ENCODE data around the gene WIPF3.
A peak's percentile ranks its signal among the peaks of the same experiment; 100 is the strongest.

Gene WIPF3

DNA sequence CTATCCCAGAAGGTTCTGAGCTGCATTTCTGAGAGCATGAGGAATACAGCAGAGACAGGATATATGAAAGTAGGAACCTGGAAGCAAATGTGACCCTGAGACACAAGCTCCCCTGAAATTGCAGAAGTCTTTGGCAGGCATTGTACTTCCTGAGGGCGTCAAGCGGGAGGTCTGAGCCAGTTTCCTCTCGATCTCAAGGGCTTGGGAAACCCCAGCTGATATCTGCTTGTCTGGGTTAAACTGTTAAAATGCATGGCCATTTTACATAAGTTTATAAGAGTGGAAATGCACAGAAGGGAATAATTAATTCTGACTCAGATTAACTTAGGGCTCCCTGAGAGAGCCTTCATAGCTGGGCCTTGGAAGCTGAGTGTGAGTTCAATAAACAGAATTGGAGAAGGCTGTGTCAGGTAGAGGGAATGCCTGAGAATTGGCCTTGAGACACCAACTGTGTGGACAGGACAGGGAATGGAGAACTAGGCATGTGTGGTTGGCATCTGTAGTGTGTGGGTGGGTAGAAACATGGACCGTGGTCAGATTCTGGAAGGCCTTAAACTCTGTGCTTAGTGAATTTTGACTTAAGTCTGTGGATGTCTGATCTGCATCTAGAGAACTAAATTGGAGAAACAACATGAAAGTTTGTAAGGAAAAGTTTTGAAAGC, 53.3 kb downstream of the WIPF3 start:
- H3K4me3 ChIP-seq (ENCODE audit: low read length): no peak overlapping the region
- no peak for DNase-seq (ENCODE audit: low read depth)
- TF ChIP-seq, protein P1, sequence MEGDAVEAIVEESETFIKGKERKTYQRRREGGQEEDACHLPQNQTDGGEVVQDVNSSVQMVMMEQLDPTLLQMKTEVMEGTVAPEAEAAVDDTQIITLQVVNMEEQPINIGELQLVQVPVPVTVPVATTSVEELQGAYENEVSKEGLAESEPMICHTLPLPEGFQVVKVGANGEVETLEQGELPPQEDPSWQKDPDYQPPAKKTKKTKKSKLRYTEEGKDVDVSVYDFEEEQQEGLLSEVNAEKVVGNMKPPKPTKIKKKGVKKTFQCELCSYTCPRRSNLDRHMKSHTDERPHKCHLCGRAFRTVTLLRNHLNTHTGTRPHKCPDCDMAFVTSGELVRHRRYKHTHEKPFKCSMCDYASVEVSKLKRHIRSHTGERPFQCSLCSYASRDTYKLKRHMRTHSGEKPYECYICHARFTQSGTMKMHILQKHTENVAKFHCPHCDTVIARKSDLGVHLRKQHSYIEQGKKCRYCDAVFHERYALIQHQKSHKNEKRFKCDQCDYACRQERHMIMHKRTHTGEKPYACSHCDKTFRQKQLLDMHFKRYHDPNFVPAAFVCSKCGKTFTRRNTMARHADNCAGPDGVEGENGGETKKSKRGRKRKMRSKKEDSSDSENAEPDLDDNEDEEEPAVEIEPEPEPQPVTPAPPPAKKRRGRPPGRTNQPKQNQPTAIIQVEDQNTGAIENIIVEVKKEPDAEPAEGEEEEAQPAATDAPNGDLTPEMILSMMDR (IDR thresholded peaks at IDR 0.05; ENCODE audit: insufficient read depth, low read depth, low read length, missing control alignments): no peak

DNA sequence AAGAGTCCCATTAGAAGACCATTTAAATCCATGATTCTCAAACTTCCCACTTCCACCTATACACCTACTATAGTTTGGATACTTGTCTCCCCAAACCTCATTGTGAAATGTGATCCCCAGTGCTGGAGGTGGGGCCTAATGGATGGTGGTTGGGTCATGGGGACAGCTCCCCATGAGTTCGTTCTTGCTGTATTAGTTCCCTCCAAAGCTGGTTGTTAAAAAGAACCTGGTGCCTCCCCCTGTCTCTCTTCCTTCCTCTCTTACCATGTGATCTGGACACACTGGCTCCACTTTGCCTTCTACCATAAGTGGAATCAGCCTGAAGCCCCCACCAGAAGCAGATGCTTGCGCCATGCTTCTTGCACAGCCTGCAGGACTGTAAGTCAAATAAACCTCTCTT, 53.9 kb downstream of the WIPF3 start:
- no peak overlapping the region for H3K4me3 ChIP-seq (ENCODE audit: low read length)
- DNase-seq (ENCODE audit: low read depth): no peak
- TF ChIP-seq, protein P1 (IDR thresholded peaks at IDR 0.05; ENCODE audit: insufficient read depth, low read depth, low read length, missing control alignments): no peak

DNA sequence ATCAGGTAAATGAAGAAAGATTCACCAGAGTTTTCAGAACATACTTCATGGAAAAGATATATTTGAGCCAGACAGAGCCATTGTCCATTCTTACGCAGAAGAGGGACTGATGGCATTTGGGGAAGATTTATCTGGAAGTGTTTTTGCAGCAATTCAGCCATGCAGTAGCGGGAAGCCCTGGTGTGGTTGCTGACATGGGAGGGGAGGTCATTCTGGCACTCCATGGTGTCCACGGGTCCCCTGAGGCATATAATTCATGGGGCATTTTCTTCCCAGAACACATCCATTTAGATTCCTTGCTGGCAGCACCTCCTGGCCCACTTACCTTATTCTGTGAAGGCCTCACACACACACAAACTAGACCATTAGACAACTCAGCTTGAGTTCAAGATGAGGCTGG, 55.6 kb downstream of the WIPF3 start:
- no peak overlapping the region for H3K4me3 ChIP-seq (ENCODE audit: low read length)
- DNase-seq (ENCODE audit: low read depth): no peak
- TF ChIP-seq, protein P1 (IDR thresholded peaks at IDR 0.05; ENCODE audit: insufficient read depth, low read depth, low read length, missing control alignments): no peak

DNA sequence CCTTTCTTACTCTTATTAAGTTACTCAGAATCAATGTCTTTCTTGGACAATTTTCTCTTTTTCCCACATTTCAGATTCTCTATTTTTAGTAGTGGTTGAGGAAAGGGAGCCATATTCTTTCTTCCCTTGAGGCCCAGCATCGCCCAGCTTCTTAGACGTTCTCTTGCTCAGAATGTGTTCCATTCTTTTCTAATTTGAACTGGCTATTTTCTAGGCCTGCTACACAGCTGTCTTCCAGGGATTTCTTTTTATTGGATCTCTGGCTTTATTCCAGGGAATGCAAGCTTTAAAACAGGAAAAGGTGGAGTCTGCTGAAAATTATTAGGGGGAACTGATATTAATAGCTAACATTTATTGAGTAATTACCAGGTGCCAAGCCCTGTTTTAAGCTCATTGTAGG, 58.3 kb downstream of the WIPF3 start:
- TF ChIP-seq, protein P1 (IDR thresholded peaks at IDR 0.05; ENCODE audit: insufficient read depth, low read depth, low read length, missing control alignments): no peak
- DNase-seq (ENCODE audit: low read depth): no peak
- H3K4me3 ChIP-seq (ENCODE audit: low read length): no peak overlapping the region

DNA sequence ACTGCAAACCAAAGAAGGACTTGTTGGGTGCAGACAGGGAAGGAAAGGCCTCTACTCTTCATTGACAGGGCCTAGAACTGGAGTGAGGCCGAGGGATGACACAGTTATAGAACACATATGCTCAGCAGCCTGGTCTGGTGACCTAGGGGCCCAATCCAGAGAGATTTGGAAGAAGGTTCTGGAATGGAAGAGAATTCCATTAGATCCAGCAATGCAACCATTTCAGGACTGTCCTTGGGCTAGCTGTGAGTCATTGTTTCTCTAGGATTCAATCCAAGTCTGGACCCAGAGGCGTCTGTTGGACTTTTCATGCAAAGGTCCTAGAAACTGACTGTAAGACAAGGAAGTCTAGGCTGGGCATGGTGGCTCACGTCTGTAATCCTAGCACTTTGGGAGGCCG, 59.2 kb downstream of the WIPF3 start:
- H3K4me3 ChIP-seq (ENCODE audit: low read length): no peak overlapping the region
- peak; percentile 40 for DNase-seq (ENCODE audit: low read depth)
- TF ChIP-seq, protein P1 (IDR thresholded peaks at IDR 0.05; ENCODE audit: insufficient read depth, low read depth, low read length, missing control alignments): no peak

DNA sequence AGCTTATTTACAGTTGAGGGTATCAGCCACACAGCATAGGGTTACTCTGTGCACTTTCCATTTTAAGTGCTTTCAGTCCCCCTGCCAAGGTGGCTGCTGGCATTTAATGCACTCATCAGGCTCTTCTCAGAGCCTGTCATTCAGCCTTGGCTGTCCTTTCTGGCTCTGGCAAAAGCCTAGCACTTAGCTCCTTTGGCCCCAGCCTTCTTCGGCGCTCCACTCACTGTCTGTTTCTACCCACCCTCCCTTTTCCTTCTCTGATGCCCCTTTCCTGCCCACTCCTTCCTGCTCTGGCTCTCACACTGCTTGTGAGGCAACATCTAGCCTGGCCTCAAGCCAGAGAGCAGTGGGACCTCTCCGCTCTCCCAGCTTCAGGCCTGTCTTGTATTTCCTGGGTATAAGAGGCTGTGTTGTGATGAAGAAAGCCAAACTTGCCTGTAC, 60.2 kb downstream of the WIPF3 start:
- no peak overlapping the region for H3K4me3 ChIP-seq (ENCODE audit: low read length)
- DNase-seq (ENCODE audit: low read depth): no peak
- TF ChIP-seq, protein P1 (IDR thresholded peaks at IDR 0.05; ENCODE audit: insufficient read depth, low read depth, low read length, missing control alignments): no peak

DNA sequence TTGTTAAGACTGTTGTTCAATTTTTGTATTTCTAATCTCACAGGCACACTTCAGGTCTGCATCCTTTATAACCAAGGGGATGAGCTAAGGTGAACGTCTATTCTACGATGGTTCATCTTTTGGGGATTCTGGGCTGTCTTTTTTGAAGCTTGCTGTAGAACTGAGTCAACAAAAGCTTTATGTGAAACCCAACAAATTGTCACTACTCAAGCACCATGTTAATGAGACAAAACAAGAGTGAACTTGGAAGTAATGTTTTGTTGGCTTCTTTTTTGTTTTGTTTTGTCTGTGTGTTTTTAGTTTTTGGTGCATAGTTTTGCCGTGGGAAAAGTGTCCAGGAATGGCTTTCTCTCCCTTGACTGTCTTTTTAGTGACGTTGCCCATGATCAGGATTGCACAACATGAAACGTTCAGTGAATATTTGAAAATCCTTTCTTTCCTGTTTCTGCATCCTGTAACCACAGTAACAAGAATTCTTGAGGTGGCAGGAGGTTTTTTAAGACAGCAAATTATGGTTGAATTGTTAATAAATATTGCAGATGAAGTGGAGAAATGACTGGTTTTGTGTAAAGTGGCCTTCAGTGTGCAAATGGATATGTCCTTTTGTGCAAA, 65.6 kb downstream of the WIPF3 start:
- DNase-seq (ENCODE audit: low read depth): no peak

More for the DNA sequence above, 65.6 kb downstream of the WIPF3 start:
- no peak overlapping the region for H3K4me3 ChIP-seq (ENCODE audit: low read length)
- TF ChIP-seq, protein P1 (IDR thresholded peaks at IDR 0.05; ENCODE audit: insufficient read depth, low read depth, low read length, missing control alignments): no peak
